Measurements from ENCODE around the gene IL20RB.

The IL20RB gene

DNA sequence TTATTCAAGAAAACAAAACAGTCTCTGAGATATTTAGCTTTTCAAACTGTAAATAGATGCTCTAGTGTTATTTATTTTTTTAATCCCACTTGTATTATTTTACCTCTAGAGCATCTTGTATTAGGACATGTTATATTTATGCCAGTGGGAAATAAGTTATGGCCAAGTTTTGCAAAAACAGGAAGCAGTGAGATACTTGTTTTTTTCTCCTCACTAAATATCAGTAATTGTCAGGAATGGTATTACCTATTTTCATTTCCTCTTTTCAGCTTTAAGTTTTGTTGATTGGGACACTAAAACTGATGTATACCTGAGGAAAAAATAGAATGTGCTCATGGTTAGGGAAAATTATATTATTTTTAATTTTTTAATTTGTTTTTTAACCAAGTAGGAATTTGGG is 8.6 kb upstream of the IL20RB start:
- peaks cover 8% of the 10 kb centered on the region for H3K36me3 ChIP-seq (ENCODE audit: control insufficient read depth, low read depth, low read length)
- H3K27me3 ChIP-seq (ENCODE audit: control insufficient read depth, insufficient read depth, low read length), result no peaks in the 10 kb centered on the region
- H3K9ac ChIP-seq (ENCODE audit: low read length), result no peak overlapping the region
- no peaks in the 10 kb centered on the region for H3K9me3 ChIP-seq (ENCODE audit: control insufficient read depth, low read depth, low read length)
- no peak overlapping the region for H3K4me3 ChIP-seq (ENCODE audit: low read length)
- no peaks in the 10 kb centered on the region for H3K4me1 ChIP-seq (ENCODE audit: control insufficient read depth, low read depth, low read length)
- no peak overlapping the region for H3K27ac ChIP-seq (ENCODE audit: low read length)

DNA sequence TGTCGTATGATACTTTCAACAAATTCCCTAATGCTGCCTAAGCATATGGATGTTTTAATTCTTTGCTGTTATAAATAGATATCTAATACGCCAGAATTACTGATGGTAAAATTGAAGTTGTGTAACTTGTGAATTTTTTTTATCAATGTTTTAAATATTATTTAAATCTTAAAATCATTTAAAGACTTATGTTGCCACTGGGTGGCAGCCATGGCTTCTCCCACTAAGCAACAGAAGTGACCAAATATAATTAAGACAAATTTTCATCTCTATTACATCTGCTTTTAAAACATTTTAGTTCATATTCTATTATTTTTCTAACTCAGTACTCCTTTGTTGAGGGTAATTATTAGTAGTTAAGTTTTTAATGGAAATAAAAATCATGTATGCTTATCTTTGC is 8.1 kb upstream of the IL20RB start:
- H3K27ac ChIP-seq (ENCODE audit: low read length), result no peak overlapping the region
- no peak overlapping the region for H3K9ac ChIP-seq (ENCODE audit: low read length)
- peaks cover 8% of the 10 kb centered on the region for H3K36me3 ChIP-seq (ENCODE audit: control insufficient read depth, low read depth, low read length)
- H3K27me3 ChIP-seq (ENCODE audit: control insufficient read depth, insufficient read depth, low read length), result no peaks in the 10 kb centered on the region
- H3K4me3 ChIP-seq (ENCODE audit: low read length), result no peak overlapping the region
- no peaks in the 10 kb centered on the region for H3K9me3 ChIP-seq (ENCODE audit: control insufficient read depth, low read depth, low read length)
- H3K4me1 ChIP-seq (ENCODE audit: control insufficient read depth, low read depth, low read length), result no peaks in the 10 kb centered on the region

GRCh38 chr3:136950623-136951022 is 7.2 kb upstream of the IL20RB start:
- H3K4me1 ChIP-seq (ENCODE audit: control insufficient read depth, low read depth, low read length), result no peaks in the 10 kb centered on the region
- no peak overlapping the region for H3K4me3 ChIP-seq (ENCODE audit: low read length)
- no peaks in the 10 kb centered on the region for H3K9me3 ChIP-seq (ENCODE audit: control insufficient read depth, low read depth, low read length)
- H3K27ac ChIP-seq (ENCODE audit: low read length), result no peak overlapping the region
- H3K27me3 ChIP-seq (ENCODE audit: control insufficient read depth, insufficient read depth, low read length), result no peaks in the 10 kb centered on the region
- H3K9ac ChIP-seq (ENCODE audit: low read length), result no peak overlapping the region
- H3K36me3 ChIP-seq (ENCODE audit: control insufficient read depth, low read depth, low read length), result peaks cover 7% of the 10 kb centered on the region

DNA sequence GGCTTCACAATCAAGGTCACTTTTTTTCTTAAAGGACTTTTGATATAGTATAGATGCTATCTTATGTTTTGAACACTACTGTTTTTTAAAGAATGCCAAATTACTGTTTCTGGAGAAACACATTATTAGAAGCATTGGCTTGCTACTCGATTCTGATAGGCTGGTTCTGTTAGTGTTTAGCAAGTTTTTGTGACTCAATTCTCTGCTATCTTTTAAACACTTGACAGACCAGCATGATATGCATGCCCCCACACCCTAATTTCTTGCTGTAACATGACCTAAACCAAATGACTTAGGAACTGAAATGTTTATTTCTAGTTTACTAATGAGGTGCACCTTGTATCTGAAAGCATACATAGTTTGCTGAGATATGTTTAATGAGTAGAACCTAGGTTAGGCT is 5.5 kb upstream of the IL20RB start:
- H3K27ac ChIP-seq (ENCODE audit: low read length), result no peak overlapping the region
- no peaks in the 10 kb centered on the region for H3K27me3 ChIP-seq (ENCODE audit: control insufficient read depth, insufficient read depth, low read length)
- H3K9ac ChIP-seq (ENCODE audit: low read length), result no peak overlapping the region
- no peaks in the 10 kb centered on the region for H3K4me1 ChIP-seq (ENCODE audit: control insufficient read depth, low read depth, low read length)
- no peaks in the 10 kb centered on the region for H3K36me3 ChIP-seq (ENCODE audit: control insufficient read depth, low read depth, low read length)
- no peaks in the 10 kb centered on the region for H3K9me3 ChIP-seq (ENCODE audit: control insufficient read depth, low read depth, low read length)
- H3K4me3 ChIP-seq (ENCODE audit: low read length), result no peak overlapping the region

DNA sequence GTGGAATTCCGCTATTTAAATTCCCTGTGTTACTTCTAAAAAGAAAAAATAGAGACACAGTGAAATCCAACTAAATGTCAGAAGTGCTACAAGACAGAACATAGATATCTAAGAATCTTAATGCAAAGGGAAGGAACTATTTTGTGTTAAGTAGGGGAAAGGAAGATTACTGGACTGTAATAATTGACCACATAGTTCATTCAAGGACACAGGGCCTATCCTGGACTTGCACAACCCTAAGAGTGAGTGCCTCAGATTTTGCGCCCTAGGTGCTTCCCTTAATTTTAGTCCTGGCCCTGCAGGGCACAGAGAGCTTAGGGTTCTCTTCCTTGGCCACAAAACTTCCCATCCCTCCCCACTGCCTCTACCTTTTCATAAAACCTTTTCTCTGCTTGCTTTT is 3.5 kb upstream of the IL20RB start:
- no peaks in the 10 kb centered on the region for H3K9me3 ChIP-seq (ENCODE audit: control insufficient read depth, low read depth, low read length)
- H3K27ac ChIP-seq (ENCODE audit: low read length), result no peak overlapping the region
- H3K27me3 ChIP-seq (ENCODE audit: control insufficient read depth, insufficient read depth, low read length), result no peaks in the 10 kb centered on the region
- no peak overlapping the region for H3K9ac ChIP-seq (ENCODE audit: low read length)
- no peaks in the 10 kb centered on the region for H3K4me1 ChIP-seq (ENCODE audit: control insufficient read depth, low read depth, low read length)
- H3K36me3 ChIP-seq (ENCODE audit: control insufficient read depth, low read depth, low read length), result no peaks in the 10 kb centered on the region
- no peak overlapping the region for H3K4me3 ChIP-seq (ENCODE audit: low read length)

DNA sequence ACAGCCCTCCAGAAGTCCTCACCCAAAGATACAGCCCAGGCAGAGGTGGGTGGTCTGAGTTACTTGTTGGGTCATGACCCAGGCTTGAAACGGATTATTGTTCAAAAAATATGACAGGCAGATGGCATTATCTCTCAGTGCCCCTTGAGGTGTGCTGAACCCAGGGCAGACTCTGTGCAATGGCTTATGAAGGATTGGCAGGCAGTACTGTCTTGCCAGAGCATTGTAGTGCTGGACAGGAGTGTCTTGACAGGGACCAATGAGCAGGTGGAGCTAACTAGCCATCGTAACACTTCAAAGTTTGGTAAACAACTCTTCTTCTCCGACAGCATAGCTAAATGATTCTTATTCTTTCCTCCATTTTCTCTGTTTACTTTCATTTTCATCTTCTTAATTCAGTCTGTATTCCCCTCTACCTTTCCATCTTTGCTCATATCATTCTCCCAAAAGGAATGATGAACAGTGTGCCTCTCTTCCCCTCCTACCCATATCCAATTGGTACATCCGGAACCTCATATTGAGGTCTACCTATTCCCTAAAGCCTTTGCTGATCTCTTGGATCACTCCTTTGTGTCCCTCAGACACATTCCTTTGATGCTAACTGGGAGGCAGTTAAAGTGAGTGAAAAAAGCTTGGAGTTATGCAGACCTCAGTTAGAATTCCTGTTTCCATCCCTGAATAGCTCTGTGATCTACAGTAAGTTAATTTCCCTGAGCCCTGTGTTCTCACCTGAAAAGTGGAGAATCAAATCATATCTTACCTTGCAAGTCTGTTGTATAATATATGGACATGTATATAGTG is 2.6 kb upstream of the IL20RB start:
- H3K27ac ChIP-seq (ENCODE audit: low read length), result no peak overlapping the region
- H3K36me3 ChIP-seq (ENCODE audit: control insufficient read depth, low read depth, low read length), result no peaks in the 10 kb centered on the region
- no peak overlapping the region for H3K9ac ChIP-seq (ENCODE audit: low read length)
- no peaks in the 10 kb centered on the region for H3K9me3 ChIP-seq (ENCODE audit: control insufficient read depth, low read depth, low read length)
- no peaks in the 10 kb centered on the region for H3K27me3 ChIP-seq (ENCODE audit: control insufficient read depth, insufficient read depth, low read length)
- H3K4me3 ChIP-seq (ENCODE audit: low read length), result no peak overlapping the region
- no peaks in the 10 kb centered on the region for H3K4me1 ChIP-seq (ENCODE audit: control insufficient read depth, low read depth, low read length)

DNA sequence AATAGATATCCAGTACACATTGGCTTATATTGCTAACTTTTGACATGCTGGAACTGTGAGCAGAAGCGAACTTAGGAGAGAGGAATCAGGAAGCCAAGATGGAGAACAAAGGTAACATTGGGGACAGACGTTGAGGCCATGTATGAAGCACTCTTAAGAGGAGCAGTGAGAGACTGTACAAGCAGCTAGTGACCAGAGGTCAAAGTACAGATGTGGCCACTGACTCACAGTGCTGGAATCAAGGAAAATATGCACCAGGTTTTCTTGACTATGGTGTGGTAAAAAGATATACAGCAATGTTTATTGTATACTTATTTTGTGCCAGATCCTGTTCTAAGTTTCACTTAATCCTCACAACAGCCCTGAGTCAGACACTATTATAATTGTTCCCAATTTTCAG is 2.0 kb upstream of the IL20RB start:
- Histone ChIP-seq H3K9me3 (ENCODE audit: control insufficient read depth, low read depth, low read length) (no peaks in the 10 kb centered on the region), H3K27me3 (ENCODE audit: control insufficient read depth, insufficient read depth, low read length) (no peaks in the 10 kb centered on the region), H3K9ac (ENCODE audit: low read length) (no peak overlapping the region), H3K4me1 (ENCODE audit: control insufficient read depth, low read depth, low read length) (no peaks in the 10 kb centered on the region), H3K27ac (ENCODE audit: low read length) (no peak overlapping the region), H3K36me3 (ENCODE audit: control insufficient read depth, low read depth, low read length) (no peaks in the 10 kb centered on the region), H3K4me3 (ENCODE audit: low read length) (no peak overlapping the region)

DNA sequence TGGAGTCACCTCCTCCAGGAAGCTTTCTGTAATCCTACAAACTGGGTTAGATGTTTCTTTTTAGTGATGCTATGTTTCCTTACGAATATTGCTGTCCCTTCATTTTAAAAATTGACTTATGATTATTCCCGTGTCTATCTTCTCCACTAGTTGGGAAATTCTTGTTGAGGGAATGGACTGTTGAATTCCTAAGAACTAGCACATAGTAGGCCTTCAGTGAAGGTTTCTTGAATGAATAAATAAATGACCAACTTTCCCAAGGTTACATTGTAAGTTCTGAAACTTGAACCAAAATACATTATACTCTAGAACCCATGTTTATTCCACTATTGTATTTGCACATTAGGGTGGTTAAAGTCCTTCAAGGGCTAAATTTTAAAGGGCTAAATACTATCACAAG is 812 bp upstream of the IL20RB start:
- Histone ChIP-seq H3K4me1 (ENCODE audit: control insufficient read depth, low read depth, low read length) (no peaks in the 10 kb centered on the region), H3K4me3 (ENCODE audit: low read length) (no peak overlapping the region), H3K36me3 (ENCODE audit: control insufficient read depth, low read depth, low read length) (no peaks in the 10 kb centered on the region), H3K9me3 (ENCODE audit: control insufficient read depth, low read depth, low read length) (no peaks in the 10 kb centered on the region), H3K9ac (ENCODE audit: low read length) (no peak overlapping the region), H3K27ac (ENCODE audit: low read length) (no peak overlapping the region), H3K27me3 (ENCODE audit: control insufficient read depth, insufficient read depth, low read length) (no peaks in the 10 kb centered on the region)

DNA sequence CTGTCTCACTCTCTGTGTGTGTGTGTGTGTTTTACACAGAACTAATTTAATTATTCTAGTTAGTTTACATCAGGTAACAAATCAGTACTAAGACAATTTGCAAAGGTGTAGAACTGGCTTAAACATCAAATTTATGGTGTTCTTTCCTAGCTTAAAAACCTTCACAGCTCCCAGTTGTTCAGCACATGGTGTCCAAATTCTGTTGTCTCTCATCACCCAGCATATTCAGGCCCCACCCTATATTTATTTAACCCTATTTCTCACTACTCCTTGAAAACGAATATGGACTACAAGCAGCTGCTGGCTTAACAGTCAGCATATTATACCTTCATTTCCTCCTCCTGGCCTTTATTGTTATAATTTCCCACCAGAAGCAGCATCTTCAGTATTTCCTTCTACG is 1.2 kb downstream of the IL20RB start:
- no peak overlapping the region for H3K9ac ChIP-seq (ENCODE audit: low read length)
- H3K9me3 ChIP-seq (ENCODE audit: control insufficient read depth, low read depth, low read length), result no peaks in the 10 kb centered on the region
- no peaks in the 10 kb centered on the region for H3K4me1 ChIP-seq (ENCODE audit: control insufficient read depth, low read depth, low read length)
- H3K4me3 ChIP-seq (ENCODE audit: low read length), result no peak overlapping the region
- H3K27me3 ChIP-seq (ENCODE audit: control insufficient read depth, insufficient read depth, low read length), result no peaks in the 10 kb centered on the region
- no peaks in the 10 kb centered on the region for H3K36me3 ChIP-seq (ENCODE audit: control insufficient read depth, low read depth, low read length)
- no peak overlapping the region for H3K27ac ChIP-seq (ENCODE audit: low read length)

DNA sequence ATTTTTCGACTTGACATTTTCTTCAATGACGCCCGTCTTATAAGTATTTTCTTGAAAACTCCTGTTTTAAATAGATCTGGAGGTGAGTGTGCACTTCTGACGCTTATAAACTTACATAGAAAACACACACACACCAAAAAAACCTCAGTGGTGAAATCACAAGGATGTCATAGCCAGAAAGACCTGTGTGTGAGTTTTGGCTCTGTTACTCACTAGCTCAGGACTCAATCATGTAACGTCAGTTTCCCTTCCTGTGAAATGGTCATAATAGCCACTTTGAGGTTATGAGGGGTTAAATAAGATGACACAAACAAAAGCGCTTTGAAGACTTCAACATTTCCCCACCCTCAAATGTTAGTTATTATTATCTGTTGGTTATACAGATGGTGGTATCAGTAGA is 1.8 kb downstream of the IL20RB start:
- Histone ChIP-seq H3K9me3 (ENCODE audit: control insufficient read depth, low read depth, low read length) (no peaks in the 10 kb centered on the region), H3K9ac (ENCODE audit: low read length) (no peak overlapping the region), H3K4me3 (ENCODE audit: low read length) (no peak overlapping the region), H3K4me1 (ENCODE audit: control insufficient read depth, low read depth, low read length) (no peaks in the 10 kb centered on the region), H3K27me3 (ENCODE audit: control insufficient read depth, insufficient read depth, low read length) (no peaks in the 10 kb centered on the region), H3K27ac (ENCODE audit: low read length) (no peak overlapping the region), H3K36me3 (ENCODE audit: control insufficient read depth, low read depth, low read length) (no peaks in the 10 kb centered on the region)

DNA sequence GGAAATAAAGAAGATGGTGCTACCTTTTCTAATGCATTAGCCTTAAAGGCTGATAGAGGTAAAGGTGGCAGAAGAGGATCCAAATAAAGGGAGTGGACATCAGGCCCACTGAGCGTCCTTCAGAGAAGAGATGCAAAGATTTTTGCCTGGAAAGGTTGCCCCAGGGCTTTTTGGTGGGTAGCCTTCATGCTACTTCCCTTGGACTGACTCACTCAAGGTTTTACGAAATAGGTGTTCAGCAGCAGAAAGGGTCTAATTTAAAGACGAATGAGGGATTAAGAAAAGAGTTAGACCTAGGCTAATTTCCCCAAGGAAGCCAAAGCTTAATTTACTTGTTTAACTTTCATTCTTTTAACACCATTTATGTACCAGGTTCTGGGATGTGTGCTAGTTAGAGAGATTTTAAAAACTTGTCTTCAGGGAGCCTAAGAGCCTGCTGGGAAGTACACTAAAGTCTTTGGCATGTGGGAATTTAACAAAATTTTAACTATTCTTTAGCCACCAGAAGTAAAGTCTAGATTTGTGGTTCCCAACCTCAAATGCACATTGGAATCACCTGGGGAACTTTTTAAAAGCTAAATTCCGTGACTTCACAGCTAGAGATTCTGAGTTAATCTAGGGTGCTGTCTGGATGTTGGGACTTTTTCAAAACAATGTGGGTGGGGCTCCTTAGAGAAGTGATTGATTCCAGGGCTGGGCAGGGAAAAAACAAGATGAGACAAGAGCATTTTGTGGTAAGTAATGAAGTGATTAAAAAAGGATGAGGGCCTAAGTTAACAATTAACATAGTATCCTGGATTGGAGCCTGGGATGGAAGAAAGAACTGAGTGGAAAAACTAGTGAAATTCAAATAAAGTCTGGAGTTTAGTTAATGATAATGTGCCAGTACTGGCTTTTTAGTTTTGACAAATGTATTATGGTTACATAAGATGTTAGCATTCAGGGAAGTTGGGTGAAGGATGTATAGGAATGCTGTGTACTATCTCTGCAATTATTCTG is 3.4 kb downstream of the IL20RB start:
- Histone ChIP-seq H3K36me3 (ENCODE audit: control insufficient read depth, low read depth, low read length) (no peaks in the 10 kb centered on the region), H3K27ac (ENCODE audit: low read length) (no peak overlapping the region), H3K9ac (ENCODE audit: low read length) (no peak overlapping the region), H3K4me3 (ENCODE audit: low read length) (no peak overlapping the region), H3K4me1 (ENCODE audit: control insufficient read depth, low read depth, low read length) (no peaks in the 10 kb centered on the region), H3K27me3 (ENCODE audit: control insufficient read depth, insufficient read depth, low read length) (no peaks in the 10 kb centered on the region), H3K9me3 (ENCODE audit: control insufficient read depth, low read depth, low read length) (no peaks in the 10 kb centered on the region)
